DMS53 treated with DMSO at 0.1 percent for 48 hours (cell line): Measurements from ENCODE around the gene SRPX2.

Experiments used
- DNase-seq: peaks from one replicate; lab custom pipeline; 2025; ENCODE audit not compliant: unreplicated experiment; lab: John Stamatoyannopoulos, UW

The SRPX2 gene

DNA sequence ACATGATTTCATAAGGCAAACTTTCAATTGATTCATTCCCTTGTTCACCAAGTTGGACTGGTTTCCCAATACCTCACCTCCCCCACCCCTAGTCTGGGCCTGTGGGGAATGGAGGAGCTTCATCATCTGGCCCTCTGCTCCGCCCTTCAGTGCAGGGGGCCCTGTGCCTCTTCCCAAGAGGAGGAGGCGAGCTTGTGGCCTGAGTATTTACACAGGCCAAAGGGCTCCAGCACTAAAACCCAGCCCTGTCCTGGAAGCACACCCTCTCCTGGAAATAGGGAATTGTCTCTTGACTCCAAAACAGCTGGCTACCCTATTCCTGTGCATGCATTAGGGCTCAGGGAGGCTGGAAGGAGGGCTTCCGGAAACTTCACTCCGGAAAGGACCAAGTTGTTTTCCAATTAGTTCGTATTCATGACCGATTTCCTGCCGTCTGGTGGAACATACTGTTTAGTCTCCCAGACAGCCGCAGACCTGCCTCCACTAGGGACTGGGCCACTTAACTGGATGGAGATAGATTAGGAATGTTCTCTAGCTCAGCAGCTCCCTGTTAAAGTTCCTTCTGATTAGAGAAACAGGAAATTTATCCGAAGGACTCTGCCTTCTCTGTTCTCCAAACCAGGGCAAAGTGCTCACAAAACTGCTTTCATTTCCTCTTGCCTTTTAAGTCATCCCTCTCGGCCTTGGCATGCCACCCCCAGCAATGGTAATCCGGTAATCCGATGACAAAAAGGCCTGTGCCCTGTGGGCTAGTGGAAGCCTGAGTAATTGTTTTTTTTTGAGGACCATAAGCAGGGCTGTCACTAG is 5.8 kb downstream of the SRPX2 start:
- no peak for DNase-seq

DNA sequence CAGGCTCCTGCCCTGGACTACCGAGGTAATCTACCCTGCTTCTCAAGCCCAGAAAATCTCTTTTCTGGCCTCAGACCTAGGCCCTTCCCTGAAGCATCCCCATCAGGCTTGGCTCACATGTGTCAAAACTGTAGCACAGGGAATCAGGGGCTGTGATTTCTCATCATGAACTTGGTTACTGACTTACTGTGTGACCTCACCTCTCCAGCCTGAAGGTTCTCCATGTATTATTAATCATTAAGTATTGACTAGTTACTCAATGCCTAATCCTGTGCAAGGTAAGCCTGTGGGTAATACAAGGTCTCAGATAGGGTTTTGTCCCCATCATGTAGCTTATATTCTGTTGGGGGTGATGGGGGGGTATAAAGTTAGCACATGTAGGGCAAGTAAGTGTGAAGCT is 6.8 kb downstream of the SRPX2 start:
- no peak for DNase-seq

DNA sequence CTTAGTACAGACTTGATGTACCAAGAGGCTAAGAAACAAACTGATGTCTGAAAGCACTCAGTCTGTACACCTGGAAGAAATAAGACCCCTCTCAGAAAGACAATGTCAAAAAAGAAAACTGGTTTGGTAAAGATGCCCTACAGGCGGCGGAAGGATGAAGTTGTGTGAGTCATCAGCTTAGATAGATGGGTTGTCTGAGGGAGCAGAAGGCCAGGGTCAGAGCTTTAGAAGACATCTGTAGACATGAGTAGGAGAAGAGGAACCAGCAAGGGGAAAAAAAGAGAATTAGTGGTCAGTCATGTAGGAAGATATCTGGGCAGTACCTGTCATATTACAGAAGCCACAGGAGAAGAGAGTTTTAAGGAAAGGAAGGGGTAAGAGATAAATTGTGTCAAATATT is 8.3 kb downstream of the SRPX2 start:
- DNase-seq, result no peak

DNA sequence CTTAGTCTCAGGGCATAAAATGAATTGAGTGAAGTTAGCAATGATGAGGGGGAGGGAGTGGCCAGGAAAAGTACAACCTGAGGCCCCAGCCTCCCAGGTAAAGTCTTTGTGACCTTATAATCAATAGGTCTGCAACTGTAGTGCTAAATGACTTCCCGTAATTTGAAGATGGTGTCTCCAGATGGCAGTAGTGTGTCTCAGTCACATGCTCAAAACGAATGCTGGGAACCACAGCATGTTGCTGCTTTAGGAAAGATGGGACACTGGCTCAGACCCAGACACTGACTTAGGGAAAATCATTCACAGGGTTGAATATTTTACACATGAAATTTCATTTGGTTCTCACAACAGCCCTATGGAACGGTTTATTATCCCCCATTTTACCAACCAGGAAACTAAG is 10.3 kb downstream of the SRPX2 start:
- peak; percentile 23 for DNase-seq

DNA sequence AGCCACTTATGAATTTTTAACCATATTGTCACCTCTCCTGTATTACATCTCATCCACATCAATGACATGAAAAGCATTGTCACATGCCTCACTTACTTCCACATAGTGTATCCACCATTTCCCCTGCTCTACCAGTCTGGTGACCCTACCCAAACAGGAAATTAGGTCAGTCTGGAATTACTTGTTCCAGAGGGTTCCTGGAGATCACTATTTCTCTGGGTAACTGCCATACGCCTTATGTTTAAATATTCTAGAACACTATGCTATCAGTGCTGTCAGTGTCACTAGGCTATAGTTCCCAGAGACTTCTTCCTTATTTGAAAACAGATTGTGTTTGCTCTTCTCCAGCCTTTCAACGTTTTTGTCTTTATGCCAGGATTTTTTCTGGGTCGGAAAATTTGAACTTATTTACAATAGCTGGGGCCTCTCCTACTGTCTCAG is 15.0 kb downstream of the SRPX2 start:
- peak; percentile 35 for DNase-seq

DNA sequence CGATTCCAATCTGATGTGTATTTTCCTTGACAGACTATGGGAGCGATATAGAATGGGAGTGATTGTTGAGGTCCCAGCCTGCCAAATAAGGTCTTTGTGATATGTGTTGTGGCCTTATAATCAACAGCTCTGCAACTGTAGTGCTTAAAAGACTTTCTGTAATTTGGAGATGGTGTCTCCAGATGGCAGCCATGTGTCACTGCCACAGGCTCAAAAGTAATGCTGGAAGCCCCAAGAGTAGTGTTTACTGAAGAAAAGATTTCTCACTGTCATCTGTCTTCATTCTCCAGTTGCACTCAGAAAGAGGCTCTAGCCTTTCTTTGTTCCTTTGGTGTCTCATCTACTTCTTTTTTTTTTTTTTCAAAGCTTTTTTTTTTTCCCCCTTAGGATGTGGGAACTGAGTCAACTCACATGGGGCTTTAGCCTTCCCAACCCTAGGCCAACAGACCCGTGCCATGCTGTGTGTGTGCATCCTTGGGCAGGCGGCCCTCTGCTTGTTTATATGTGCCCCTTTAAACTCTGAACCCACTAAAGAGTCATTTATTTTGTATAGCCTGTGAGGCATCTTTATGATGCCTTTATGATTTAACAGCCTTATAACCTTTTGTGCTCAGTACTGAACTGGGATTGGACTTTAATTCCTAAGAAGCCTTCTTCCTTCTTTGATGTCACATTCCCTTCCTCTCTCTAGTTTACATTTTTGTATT is 15.6 kb downstream of the SRPX2 start:
- no peak for DNase-seq

DNA sequence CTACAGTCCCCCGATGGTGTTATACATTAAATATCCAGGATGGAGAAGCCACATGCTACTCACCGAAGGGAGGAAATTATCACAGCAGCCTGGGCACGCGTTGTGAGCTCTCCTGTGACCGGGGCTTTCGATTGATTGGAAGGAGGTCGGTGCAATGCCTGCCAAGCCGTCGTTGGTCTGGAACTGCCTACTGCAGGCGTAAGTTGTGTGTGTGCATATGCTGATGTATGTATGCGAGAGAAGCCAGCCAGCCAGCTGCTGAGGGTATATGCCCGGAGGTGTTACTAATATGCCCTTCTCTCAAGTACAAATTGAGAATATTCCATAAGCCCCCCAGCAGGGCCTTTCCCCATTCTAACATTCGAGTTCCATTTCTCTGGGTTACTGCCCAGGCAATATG is 18.2 kb downstream of the SRPX2 start:
- no peak for DNase-seq

DNA sequence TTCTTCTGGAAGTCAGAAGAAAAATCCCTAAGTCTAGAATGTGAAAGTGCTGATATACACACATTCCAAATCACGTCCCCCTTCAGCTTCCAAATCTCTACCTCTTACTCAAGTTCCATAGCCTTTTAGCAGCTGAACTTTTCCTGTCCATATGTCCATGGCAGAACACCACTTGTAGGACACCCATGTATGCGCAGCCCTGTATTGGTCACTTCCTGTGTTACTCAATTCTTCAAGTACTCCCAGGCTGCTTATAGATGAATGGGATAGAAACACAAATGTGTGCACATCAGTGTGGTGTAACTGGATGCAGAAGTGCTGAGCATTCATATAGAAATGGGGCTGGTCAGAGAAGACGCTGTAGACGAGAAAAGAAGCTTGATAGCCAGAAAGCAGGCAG is 18.8 kb downstream of the SRPX2 start:
- peak; percentile 18 for DNase-seq

DNA sequence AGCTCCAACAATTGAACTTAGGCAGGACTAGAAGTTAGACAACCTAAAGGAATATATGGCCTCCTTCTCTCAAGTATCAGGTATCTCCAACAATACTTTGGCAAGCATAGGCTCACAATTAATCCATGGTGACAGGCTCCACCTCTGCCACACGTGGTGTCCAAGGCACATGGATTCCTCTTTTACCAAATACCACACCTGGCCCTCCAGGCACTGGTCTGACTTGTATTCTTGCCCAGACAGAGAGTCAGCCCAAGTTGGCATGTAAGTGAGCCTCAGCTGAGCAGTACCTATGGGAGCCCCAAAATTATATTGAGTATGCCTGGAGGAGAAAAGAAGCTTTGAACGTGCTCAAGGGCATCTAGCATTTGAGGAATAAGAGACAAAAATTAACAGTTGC is 19.6 kb downstream of the SRPX2 start:
- DNase-seq, result peak; percentile 47

DNA sequence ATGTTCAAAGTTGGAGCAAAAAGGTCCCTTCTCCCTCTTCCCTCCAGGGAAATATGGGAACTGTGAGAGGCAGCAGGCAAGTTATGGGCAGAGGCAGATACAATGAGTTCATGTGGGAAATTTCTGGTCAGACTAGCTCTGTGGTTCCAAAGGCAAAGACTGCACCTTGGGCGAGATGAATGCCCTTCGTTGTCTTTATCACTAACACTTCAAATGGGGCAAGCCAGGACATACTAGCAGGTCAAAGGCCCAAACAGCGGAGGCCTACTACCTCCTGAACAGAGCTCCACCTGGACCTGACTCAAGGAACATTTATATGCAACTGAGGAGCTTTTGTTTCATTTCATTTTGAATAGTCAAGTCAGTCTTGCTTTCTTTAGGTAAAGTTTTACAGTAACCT is 29.0 kb downstream of the SRPX2 start:
- no peak for DNase-seq

DNA sequence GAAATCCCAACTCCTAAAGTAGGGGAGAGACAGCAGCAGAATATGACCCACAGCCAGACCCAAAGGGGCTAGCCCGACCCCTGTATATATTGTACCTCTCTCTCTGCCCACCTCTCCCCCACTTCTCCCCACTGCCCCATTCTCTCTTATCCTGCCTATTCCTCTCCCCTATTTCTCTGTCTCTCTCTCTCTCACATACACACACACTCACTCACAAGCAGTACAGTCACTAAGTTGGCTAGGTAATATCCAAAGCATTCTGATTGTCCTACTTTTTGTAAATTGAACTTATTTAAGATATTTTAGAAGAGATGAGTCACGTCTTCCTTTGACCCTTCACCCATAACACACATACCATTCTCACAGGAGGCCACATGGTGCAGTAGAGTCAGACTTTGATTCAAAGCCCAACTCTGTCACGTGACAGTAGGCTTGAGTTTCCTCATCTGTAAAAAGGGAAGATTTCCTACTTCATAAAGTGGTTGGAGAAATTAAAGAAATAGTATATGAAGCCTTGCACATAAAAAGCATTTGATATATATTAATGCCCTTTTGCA is 29.5 kb downstream of the SRPX2 start:
- no peak for DNase-seq

DNA sequence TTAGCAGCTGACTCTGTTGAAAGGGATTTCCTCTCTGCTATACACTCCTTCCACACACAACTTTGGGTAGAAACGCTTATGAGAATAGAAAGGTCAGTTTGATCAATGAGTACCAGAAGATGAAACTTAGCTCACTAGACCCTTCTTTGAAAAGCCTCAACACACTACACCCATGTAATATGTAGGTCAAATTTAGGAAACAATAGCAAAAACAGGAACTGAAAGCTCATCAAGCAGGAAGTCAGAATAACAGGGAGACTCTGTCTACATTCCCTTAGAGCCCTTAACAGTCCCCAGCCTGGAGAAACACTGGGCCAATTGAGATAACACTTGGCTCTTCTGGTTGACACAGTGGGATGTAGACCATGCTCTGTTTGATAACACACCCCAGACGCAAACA is 30.7 kb downstream of the SRPX2 start:
- DNase-seq, result no peak

DNA sequence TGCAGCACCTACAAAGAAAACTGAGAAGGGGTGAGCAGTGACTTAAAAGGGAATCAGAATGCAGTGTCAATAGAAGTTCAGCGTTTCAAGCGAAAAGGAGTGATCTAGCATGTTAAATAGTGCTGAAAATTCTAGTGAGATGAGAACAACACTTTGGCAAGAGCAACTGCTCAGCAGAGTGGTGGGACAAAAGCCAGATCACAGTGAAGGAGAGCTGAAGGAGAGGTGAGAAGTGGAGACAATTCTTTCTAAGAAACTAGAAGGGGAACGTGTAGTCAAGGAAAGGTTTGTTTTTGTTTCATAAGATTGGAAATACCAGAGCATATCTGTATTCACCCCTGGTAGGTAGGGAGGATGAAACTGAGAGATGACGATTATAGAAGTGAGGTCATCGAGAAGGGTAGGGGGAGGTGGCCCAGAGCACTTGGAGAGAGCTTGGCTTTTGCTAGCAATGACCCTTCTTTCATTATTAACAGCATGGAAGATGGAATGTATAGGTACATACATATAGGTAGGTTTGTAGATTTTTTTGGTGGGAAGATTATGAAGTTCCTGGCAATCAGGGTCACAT is 33.7 kb downstream of the SRPX2 start:
- DNase-seq, result no peak

DNA sequence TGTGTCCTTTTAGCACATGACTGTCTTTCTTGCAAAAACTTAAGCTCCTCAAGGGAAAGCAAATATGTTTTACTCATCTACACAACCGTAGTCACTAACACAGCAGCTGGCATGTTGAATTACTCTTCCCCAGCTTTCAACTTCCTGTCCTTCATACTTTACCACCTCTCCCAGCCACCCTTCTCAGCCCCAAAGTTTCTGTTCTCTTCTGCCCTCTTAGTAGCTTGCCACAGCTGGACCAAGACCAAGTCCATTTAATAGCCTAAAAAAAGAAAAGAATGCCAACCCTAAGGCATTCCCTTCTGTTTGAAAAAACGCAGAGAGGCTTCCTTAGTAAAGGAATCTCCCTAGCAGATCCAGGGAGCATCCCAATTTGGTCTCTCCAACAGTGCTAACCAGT is 36.8 kb downstream of the SRPX2 start:
- no peak for DNase-seq

DNA sequence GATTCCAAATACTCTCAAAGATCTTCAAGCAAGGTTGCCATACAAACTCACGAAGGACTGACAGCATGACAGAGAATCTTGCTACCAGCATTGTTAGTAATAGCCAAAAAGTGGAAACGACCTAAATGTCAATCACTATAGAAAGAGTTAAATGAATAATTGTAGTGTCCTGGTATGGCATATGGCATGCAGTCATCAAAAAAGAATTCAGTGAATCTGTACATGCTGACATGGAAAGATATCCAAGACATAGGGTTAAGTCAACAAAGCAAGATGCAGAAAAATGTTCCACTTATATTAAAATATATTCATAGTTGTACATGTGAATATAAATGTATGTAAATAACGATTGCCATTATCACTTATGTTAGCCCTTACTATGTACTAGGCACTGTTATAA is 37.6 kb downstream of the SRPX2 start:
- no peak for DNase-seq

DNA sequence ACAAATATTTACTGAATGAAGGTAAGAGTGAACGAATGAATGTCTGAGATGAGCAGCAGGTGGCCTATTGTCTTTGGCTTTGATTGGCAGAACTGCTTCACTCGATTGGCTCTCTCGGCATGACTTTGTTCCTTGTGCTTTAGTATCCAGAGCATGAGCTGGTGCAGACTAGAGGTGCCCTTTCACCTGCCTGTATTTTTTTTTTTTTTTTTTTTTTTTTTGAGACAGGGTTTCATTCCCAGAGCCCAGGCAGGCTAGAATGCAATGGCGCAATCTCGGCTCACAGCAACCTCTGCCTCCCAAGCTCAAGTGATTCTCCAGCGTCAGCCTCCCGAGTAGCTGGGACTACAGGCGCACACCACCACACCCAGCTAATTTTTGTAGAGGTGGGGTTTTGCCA is 38.9 kb downstream of the SRPX2 start:
- no peak for DNase-seq

DNA sequence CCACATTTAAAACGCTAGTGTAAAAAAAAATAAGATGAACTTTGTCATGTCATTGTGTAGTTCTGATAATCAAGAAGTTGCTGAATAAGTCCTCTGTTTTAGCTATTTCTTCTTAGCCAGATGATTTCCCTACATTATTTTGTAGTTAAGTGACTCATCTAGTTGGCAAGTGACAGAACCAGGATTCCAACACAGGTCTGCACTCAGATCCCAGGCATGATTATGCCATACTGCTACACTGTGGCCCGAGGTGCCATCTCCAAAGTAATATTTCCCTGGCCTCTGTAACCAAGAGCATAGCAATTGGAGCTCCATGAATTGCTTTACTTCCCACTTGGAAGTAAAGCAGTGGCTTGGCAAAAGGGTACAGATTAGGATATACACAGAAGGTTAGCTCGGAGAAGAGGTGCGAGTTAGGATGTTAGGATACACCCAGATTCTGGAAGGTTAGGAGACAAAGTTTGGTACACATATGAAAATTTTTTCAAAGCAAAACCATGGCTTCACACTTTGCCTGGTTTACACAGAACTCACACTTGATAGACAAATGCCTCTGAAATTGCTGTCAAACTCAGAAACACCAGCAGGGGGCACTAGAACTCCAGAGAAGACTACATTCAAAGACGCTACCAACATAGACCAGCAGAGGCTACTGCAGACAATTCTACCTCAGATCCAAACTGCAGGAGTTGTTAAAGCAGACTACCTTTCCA is 41.4 kb downstream of the SRPX2 start:
- DNase-seq, result peak; percentile 66

DNA sequence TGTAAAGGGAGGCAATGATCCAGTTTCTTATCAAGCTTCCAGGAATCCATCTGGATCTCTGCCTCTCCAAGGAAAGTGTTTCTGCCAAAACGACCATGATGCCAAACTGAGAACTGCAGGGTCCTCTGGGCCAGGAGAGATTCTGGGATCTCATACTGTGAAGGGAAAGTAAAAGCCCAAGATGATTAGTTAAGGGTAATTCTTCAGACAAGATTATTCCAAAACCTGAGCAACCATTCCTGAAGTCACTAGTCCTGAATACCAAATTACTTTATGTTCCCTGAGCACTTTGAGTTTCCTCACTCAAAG is 42.0 kb downstream of the SRPX2 start:
- DNase-seq, result no peak

DNA sequence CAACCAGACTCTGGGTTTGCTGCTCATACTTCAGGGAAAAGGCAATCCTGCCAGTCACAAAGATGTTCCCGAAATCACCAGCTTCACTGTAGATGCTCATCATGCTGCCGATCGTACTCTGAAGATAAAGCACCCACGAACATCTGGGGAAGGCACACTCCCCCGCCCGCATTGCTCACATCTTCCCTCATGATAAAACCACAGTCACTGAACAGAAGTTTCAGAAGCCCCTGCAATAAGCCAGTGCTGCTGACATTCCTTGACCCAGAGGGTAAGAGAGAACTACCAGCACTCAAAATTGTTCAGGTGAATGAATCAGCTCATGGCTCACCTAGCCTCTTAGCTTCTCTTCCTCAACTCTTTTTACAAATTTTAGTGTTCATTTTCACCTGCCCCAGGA is 43.1 kb downstream of the SRPX2 start:
- no peak for DNase-seq

DNA sequence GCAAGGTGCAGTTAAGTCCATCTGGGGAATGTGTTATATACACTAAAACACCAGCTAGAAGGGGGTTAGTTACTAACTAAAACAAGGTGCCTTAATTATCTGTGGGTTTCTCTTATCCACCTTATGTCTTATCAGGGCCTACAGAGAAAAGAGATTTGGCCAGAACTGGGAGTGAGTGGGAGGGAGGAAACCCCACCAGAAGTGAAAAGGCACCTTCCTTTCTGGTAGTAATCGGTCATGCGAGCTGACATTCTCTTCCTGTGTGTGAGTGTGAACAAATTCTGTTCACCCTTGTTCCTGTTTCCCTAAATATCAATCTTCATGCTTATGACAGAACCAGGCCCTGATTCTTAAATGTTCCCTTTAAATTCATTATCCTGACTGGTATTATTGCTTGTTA is 43.5 kb downstream of the SRPX2 start:
- no peak for DNase-seq

DNA sequence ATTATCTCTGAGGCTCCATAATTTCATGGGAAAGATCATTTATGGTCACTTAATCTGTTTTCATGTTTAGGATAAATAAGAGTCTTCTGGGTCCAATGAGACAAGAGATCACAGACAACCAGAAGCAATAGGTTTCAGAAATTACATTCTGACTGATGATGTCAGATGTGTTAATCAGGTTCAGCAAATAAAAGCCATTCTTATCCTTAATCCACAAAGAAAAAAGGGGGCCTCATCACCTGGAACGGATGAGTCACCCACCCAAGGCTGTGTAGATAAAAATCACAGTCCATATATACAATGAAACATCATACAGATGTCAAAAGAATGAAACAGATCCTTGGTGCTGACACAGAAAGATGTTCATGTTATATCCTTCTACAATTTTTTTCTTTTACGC is 51.3 kb downstream of the SRPX2 start:
- peak; percentile 66 for DNase-seq

DNA sequence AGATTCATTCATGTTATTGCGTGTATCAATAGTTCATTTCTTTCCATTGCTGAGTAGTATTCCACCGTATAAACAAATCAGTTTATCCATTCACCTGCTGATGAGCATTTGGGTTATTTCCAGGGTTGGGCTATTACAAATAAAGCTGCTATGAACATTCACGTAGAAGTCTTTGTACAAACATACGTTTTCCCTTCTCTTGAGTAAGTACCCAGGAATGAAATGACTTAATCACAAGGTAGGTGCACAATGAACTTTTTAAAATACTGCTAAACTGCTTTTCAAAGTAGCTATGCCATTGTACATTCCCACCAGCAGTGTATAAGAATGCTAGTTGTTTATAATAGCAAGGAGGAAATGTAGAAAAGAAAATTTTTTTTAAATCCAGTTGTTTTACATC is 52.0 kb downstream of the SRPX2 start:
- no peak for DNase-seq
